Nucleus accumbens (tissue), 56 donors: ENCODE data around the gene ANXA6.

Source experiments
- DNase-seq, 56 donors: peaks; one replicate each; lab custom pipeline; 2025; lab: John Stamatoyannopoulos, UW

Gene ANXA6

GRCh38 chr5:151154931-151155774 is 2.4 kb downstream of the ANXA6 start:
- DNase-seq, result peak in 1 of 56 donors; percentile 63

GRCh38 chr5:151153766-151154272 is 3.8 kb downstream of the ANXA6 start:
- no peak for DNase-seq

- DNase-seq, result no peak
Measured at GRCh38 chr5:151153300-151153699, 4.3 kb downstream of the ANXA6 start.

GRCh38 chr5:151151793-151152192 is 5.8 kb downstream of the ANXA6 start:
- peak in 1 of 56 donors; percentile 4 for DNase-seq

- DNase-seq, result no peak
Measured at GRCh38 chr5:151151263-151151660, 6.3 kb downstream of the ANXA6 start.

- peak in 33 of 56 donors; percentile 13 to 78 (median 42) for DNase-seq
Measured at GRCh38 chr5:151150471-151151262, 6.9 kb downstream of the ANXA6 start.

- DNase-seq, result no peak
Measured at GRCh38 chr5:151148583-151148982, 9.0 kb downstream of the ANXA6 start.

GRCh38 chr5:151147033-151147432 is 10.5 kb downstream of the ANXA6 start:
- no peak for DNase-seq

GRCh38 chr5:151146061-151146460 is 11.5 kb downstream of the ANXA6 start:
- DNase-seq, result no peak

- peak in 1 of 56 donors; percentile 7 for DNase-seq
Measured at GRCh38 chr5:151144922-151145321, 12.7 kb downstream of the ANXA6 start.

- peak in 19 of 56 donors; percentile 4 to 83 (median 46) for DNase-seq
Measured at GRCh38 chr5:151144275-151144674, 13.3 kb downstream of the ANXA6 start.

GRCh38 chr5:151143645-151144044 is 13.9 kb downstream of the ANXA6 start:
- DNase-seq, result no peak

- DNase-seq, result no peak
Measured at GRCh38 chr5:151142933-151143332, 14.6 kb downstream of the ANXA6 start.

GRCh38 chr5:151141535-151141934 is 16.0 kb downstream of the ANXA6 start:
- DNase-seq, result no peak

GRCh38 chr5:151140686-151141459 is 16.7 kb downstream of the ANXA6 start:
- peak in 13 of 56 donors; percentile 13 to 59 (median 28) for DNase-seq

- DNase-seq, result no peak
Measured at GRCh38 chr5:151139646-151140045, 17.9 kb downstream of the ANXA6 start.

GRCh38 chr5:151139015-151139414 is 18.6 kb downstream of the ANXA6 start:
- DNase-seq, result no peak

GRCh38 chr5:151138114-151138513 is 19.5 kb downstream of the ANXA6 start:
- DNase-seq, result no peak

GRCh38 chr5:151137067-151137825 is 20.3 kb downstream of the ANXA6 start:
- peak in 9 of 56 donors; percentile 9 to 50 (median 37) for DNase-seq

GRCh38 chr5:151134228-151134627 is 23.4 kb downstream of the ANXA6 start:
- no peak for DNase-seq
